ENCODE results near the gene INPP5F.

INPP5F gene

DNA sequence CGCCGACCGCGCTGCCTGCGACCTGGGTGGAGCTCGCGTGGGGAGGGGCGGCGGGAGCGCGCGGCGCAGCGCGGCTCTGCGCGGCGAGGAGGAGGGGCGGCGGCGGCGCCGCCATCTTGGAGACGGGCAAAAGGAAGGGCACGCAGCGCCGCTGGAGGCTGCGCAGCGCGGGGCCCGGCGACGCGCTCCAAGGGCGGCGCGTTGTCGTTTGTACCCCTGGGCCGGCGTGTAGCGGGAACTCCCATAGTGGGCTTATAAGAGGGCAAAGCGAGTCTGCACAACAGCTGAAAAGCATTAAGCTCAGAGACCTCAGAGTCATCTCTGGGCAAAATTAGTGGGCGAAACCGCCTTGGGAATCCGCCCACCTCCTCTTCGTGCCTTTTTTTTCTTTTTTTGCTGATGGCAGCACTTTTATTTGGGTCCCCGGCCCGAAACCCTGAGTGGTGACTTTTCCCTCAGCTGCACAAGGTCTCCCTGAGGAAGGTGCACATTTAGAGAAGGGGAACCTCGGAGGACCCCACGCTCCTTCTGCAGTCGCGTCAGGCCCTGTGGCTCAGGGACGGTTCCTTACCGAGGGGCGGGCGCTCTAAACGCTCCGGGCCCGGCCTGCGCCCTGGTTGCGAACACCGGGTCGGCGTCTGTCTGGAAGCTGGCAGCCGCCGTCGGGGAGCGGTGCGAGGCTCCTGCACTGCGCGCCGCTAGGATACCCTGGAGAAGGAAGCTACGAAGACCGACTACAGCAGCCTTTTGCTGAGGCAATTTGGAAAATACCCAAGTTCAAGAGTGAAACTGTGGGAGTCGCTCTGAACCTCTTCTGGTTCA is 147.2 kb downstream of the INPP5F start:
- FAIRE-seq: no peak

GRCh38 chr10:119878524-119878923 is 152.7 kb downstream of the INPP5F start:
- no peak for FAIRE-seq
